H7 (cell line): Measurements from ENCODE around the gene GCFC2. TPM values are rescaled to one million over a fixed set of nuclear protein-coding genes. Genes with fewer than 3 reads are reported as not detected.
A peak's percentile ranks its signal among the peaks of the same experiment; 100 is the strongest.

Experiments used
- DNase-seq: peaks from one replicate; pipeline ENCODE4 v3.0.0; 2012
- H3K27me3 ChIP-seq: 2 replicates; pipeline ENCODE4 v1.6.0; 2011; ENCODE audit warnings: mild to moderate bottlenecking, low read length; ENCODE audit not compliant: control insufficient read depth, insufficient read depth
- H3K36me3 ChIP-seq: replicated peaks from 2 replicates; pipeline ENCODE4 v1.5.1; 2011; ENCODE audit warnings: low read length; ENCODE audit not compliant: control insufficient read depth, insufficient read depth
- H3K4me3 ChIP-seq: 2 replicates; pipeline ENCODE4 v1.5.1; 2011; ENCODE audit warnings: low read depth, mild to moderate bottlenecking, control low read depth, low read length, moderate library complexity; ENCODE audit not compliant: insufficient read depth
- total RNA-seq: library from RNA; depleted of rRNA; stranded (reverse); fragments of >200 nt; shearing (Covaris generic); gene quantifications from 2 replicates; pipeline ENCODE4 v1.2.3, GENCODE V29; 2014

The GCFC2 gene
- total RNA-seq, 1 experiment from 2014 or later, result 20.5 TPM

DNA sequence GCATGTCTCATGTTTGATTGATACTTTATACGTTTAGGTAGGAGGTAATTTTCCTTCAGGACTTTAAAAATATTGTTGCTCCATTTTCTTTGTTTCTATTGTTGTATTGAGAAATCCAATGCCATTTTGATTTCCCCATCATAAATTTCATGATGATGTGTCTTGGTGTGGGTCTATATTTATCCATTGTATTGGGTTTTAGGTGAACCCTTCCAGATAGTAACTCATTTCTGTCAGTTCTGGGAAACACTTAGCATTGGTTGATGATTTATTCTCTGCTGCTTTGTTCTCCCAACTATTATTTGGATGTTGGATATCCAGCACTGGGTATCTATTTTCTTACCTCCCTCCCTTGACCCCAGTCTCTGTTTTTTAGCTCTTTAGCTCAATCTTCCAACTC is 54.2 kb downstream of the GCFC2 start:
- Histone ChIP-seq H3K36me3 (peaks cover 18% of the 10 kb centered on the region), H3K27me3 (no peaks in the 10 kb centered on the region), H3K4me3 (no peak overlapping the region)
- no peak for DNase-seq

DNA sequence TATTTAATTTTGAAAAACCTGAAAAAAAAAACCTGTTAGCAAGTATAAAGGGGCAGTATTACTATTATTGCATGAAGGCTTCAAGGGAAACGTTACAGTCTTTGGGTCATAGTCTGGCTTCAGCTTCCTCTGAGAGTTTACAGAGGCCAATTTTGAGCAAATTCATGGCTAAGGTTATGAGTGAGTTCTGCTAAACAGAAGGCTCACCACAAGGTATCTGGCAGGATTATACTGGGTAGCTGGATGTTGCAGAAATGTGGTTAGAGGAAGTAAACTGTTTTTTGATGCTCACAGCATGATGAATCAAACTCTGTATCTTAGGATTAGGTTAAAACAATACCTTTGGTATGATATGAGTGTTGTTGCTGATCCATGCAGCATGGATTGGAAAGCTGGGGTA is 54.9 kb downstream of the GCFC2 start:
- no peak for DNase-seq
- H3K4me3 ChIP-seq, result no peak overlapping the region
- H3K36me3 ChIP-seq, result peaks cover 22% of the 10 kb centered on the region
- no peaks in the 10 kb centered on the region for H3K27me3 ChIP-seq

DNA sequence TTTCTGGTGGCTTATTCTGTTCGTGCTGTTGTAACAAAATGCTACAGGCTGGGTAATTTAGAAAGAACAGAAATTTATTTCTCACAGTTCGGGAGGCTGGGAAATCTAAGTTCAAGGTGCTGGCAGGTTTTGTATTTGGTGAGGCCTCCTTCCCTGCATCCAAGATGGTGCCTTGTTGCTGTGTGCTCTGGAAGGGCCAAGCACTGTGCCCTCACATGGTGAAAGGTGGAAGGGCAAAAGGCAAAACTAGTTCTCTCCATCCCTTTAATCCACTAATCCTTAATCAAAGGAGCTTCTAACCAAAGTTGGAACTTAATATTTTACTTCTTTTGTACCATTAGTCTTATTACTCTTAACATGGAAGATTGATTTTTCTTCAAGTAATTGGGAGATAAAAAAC is 56.7 kb downstream of the GCFC2 start:
- DNase-seq, result no peak
- Histone ChIP-seq H3K4me3 (no peak overlapping the region), H3K27me3 (no peaks in the 10 kb centered on the region), H3K36me3 (peaks cover 26% of the 10 kb centered on the region)

DNA sequence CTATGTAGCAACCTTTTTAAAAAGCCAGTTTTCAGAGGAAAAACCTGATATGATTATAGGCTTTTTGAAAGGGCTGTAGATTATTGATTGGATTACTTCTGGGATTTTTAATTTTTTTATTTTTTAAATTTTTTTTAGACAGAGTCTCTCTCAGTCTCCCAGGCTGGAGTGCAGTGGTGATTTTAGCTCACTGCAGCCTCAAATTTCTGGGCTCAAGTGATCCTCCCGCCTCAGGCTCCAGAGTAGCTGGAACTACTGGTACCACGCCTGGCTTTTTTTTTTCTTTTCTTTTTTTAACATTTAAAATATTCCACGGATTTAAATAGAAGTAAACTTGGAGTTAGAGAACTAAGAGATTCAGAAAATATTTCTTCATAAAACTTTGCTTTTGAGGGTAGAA is 62.9 kb downstream of the GCFC2 start:
- Histone ChIP-seq H3K27me3 (no peaks in the 10 kb centered on the region), H3K36me3 (peaks cover 12% of the 10 kb centered on the region)
- DNase-seq, result no peak

DNA sequence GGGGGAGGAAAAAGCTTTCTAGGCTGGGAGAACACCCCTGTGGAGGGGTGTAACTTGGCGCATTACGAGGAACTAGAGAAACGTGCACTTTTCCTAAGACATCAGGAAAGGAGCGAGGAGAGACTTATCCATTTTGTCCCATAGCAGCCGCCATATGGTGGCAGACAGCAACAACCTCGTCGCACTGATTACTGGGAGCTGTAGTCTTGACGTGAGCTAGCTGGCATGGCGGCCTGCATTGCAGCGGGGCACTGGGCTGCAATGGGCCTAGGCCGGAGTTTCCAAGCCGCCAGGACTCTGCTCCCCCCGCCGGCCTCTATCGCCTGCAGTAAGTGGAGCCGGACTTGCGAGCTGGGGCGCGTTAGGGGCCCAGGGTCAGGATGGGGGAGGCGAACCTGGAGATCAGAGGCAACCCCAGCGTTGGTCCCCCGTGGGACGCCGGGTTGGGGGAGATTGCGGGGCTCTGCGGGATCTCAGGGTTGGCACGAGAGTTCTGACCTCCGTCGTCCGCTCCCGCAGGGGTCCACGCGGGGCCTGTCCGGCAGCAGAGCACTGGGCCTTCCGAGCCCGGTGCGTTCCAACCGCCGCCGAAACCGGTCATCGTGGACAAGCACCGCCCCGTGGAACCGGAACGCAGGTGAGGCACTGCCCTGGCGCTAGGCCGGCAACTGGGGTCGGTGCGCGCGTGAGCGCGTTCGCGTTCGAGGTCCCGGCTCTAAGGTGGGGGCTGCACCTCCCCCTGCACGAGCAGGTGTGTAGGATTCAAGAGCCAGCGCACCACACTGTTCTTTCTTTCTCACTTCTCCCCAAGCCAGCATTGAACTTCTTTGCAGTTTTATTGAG is 63.9 kb downstream of the GCFC2 start, which contains the start of gene MRPL19:
Gene MRPL19, plus strand, starts transcription at position 201 of the 843 bp plus-strand sequence. Its CDS starts 25 bp downstream, at position 226.
- H3K4me3 ChIP-seq, result peak within 1 kb of the TSS; percentile 84
- H3K36me3 ChIP-seq, result peaks cover 8% of the 10 kb centered on the region
- H3K27me3 ChIP-seq, result no peaks in the 10 kb centered on the region
- peak; percentile 79 for DNase-seq

More for the DNA sequence above, 62.9 kb downstream of the GCFC2 start:
- peak overlapping the region; percentile 84 for H3K4me3 ChIP-seq

DNA sequence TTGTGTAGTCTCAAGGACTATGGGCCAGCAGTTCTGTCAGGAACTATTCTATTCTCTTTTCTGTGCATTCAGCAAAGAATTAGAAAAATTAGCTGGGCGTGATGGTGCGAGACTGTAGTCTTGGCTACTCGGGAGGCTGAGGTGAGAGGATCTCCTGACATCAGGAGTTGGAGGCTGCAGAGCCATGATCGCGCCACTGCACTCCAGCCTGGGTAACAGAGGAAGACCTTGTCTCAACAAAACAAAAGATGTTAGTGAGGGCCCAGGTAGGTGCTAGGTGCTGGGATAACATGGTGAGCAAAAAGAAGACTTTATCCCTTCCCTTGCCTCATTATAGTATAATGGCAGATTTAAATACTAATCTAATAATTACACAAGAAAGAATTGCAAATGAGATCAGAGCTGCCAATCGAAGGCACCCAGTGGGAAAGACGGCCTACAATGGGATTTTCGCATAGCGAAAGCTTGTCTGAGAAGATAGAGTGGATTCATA is 64.6 kb downstream of the GCFC2 start:
- H3K4me3 ChIP-seq, result peak overlapping the region; percentile 84
- no peak for DNase-seq
- peaks cover 5% of the 10 kb centered on the region for H3K36me3 ChIP-seq
- no peaks in the 10 kb centered on the region for H3K27me3 ChIP-seq

DNA sequence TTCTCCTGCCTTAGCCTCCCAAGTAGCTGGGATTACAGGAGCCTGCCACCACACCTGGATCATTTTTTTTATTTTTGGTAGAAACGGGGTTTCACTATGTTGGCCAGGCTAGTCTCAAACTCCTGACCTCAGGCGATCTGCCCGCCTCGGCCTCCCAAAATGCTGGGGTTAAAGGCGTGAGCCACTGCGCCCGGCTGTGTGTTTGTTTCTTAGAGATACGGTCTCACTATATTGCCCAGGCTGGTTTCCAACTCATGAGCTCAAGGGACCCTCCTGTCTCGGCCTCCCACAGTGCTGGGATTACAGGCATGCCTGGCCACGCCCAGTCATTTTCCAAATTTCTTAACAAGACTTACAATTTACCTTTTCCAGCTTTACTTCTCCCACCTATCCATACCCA is 65.1 kb downstream of the GCFC2 start:
- no peaks in the 10 kb centered on the region for H3K27me3 ChIP-seq
- no peak overlapping the region for H3K4me3 ChIP-seq
- no peak for DNase-seq
- H3K36me3 ChIP-seq, result peaks cover 2% of the 10 kb centered on the region

DNA sequence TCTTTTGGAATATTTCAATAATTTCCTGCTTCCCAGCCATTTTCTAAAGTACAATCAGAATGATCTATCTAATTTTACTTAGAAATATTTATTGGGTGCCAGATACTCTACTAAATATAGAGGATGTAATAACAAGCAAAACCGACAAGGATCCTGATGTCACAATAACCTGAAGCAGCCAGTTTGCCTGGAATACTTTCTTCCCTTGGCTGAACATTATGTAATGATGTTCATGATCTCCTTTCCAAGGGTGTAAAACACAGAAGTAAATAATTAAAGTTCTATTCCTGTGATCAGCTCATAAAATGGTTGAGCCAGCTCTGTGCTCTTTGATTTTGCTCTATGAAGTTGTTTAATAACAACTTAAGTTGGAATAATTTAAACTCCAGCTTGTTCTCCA is 66.7 kb downstream of the GCFC2 start:
- Histone ChIP-seq H3K36me3 (no peaks in the 10 kb centered on the region), H3K27me3 (no peaks in the 10 kb centered on the region)
- no peak for DNase-seq

DNA sequence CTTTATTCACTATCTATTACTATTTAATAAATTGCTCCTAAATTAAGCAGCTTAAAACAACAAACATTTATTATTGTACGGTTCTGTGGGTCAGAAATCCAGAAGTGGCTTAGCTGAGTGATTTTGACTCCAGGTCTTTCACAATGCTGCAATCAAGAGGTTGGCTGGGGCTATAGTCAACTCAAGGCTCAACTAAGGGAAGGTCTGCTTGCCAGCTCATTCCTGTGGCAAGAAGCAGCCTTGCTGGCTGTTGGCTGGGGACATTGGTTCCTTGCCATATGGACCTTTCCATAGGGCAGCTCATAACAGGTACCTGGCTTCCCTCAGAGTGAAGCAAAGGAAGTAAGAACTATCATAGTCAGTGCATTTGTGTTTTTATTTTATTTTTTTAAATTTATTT is 69.1 kb downstream of the GCFC2 start:
- Histone ChIP-seq H3K36me3 (no peaks in the 10 kb centered on the region), H3K4me3 (no peak overlapping the region), H3K27me3 (no peaks in the 10 kb centered on the region)
- DNase-seq, result no peak

More for the DNA sequence above, 66.7 kb downstream of the GCFC2 start:
- no peak overlapping the region for H3K4me3 ChIP-seq

DNA sequence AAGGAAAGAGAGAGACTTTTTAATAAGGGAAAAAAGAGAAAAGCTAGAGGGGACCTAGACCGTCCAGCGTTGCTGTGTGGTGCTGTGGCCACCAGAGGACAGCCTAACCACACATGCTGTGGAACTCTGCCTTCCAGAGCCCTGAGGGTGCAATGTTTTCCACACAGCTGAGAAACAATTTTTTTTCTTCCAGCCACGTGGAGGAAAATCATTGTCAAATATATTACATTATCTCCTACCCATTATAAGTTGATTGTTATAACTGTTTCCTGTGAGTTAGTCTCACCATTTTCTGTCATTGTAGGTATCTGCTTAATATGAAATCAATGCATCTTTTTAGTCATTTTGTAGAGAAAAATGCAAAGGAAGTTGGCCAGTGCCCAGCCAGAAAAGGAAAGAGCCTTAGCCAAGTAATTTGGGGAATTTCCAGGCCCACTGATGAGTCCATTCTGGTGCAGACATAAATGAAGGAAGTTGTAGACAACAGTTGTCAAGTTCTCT is 70.0 kb downstream of the GCFC2 start:
- Histone ChIP-seq H3K36me3 (no peaks in the 10 kb centered on the region), H3K4me3 (no peak overlapping the region), H3K27me3 (no peaks in the 10 kb centered on the region)
- peak; percentile 45 for DNase-seq

DNA sequence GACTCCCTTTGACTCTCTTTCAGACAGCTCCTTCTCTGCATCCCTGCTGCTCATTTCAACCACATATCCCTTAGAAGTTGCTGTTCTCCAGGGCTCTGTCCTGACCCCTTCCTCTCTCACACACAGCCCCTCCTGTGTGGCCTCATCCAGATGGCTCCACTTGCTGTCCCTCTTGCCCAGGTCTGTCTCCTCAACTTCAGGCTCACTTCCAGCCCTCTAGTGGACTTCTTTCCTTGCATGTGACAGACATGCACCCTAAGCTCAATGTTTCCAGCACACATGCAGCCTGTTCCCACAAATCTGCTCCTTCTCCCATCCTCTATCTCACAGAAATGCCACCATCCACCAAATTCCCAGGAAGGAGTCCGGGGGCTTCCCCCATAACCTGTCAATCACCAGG is 73.1 kb downstream of the GCFC2 start:
- Histone ChIP-seq H3K4me3 (no peak overlapping the region), H3K27me3 (no peaks in the 10 kb centered on the region), H3K36me3 (no peaks in the 10 kb centered on the region)
- DNase-seq, result peak; percentile 4

DNA sequence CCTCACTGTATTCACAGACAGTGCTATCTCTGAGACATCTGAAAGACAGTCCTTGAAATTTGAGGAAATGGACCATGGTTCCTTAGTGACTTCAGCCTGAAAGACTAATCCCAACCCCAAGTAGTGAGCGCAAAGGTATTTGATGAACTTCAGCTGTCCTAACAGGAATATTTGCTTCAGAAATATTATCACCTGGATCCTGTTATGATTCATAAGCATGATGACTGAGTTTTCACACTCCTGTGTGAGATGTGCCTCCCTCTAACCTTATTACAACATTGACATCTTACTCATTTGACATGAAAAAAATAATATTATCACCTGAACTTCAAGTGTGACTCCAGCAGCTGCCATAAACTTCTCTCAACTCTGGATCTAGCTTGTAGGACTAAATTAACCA is 75.8 kb downstream of the GCFC2 start:
- Histone ChIP-seq H3K27me3 (no peaks in the 10 kb centered on the region), H3K4me3 (no peak overlapping the region), H3K36me3 (no peaks in the 10 kb centered on the region)
- no peak for DNase-seq

DNA sequence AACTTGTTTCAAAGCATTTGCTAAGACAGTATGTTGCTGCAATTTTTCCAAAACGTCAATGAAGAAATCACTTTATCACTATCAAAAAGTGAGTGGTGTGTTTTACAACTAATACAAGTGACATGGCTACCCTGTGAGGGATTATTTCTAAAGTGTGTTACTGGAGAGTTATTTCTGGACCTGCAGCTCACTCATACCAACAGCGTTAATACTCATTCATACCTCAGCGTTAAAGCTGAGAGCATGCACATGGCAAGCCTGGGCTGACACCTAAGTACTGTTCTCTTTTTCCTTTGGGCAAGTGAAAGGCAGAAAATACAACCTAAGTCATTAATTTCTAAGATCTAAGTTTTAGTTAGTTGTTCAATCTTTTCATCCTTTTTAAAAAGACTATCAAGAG is 77.1 kb downstream of the GCFC2 start:
- Histone ChIP-seq H3K27me3 (no peaks in the 10 kb centered on the region), H3K36me3 (no peaks in the 10 kb centered on the region), H3K4me3 (no peak overlapping the region)
- no peak for DNase-seq

DNA sequence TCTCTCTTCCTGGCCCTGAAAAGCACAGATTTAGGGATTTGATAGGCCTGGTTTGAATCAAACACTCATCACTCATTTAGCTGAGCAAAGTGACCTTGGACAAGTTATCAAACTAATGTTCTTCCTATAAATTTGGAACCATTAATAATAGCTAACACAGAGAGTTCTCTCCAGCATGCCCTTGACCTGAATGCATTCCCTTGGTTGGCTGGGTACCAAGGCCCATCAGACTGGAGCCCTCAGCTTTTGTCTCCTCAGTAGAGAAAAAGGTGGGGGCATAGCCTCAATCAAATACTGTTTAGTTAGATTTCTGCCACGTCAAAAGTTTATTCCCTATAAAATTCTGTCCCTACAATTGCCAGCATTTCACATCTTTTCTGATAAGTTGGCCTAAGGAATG is 77.9 kb downstream of the GCFC2 start:
- Histone ChIP-seq H3K4me3 (no peak overlapping the region), H3K27me3 (no peaks in the 10 kb centered on the region), H3K36me3 (no peaks in the 10 kb centered on the region)
- DNase-seq, result no peak

DNA sequence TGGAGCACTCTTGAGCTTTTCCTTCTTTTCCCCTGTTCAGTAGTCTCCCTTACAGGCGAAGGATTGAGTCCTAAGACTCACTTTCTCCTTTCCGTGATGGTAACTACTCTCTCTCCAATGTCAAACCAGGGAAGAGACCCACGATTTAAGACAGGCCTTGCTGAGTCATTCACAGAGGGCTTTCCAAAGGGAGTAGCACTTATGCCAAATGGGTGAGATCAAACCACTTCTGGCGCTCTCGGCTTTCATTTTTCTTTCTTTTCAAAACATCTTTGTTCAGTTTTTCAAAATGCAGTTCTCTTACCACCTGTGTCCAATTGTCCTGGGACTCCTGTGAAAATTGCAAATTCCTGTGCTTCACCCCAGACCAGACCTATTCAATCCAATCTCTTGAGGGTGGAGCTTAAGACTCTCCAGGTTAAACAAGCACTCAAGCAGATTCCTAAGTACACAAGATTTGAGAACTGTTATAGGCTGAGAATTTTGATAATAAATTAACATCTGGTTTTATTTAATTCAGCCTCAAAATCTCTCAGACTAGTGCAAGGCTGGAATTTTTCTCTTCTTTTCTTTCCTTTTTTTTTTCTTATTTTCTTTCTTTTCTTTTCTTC is 78.5 kb downstream of the GCFC2 start:
- DNase-seq, result no peak

More for the DNA sequence above, 78.5 kb downstream of the GCFC2 start:
- H3K36me3 ChIP-seq, result no peaks in the 10 kb centered on the region
- H3K27me3 ChIP-seq, result no peaks in the 10 kb centered on the region
- no peak overlapping the region for H3K4me3 ChIP-seq
